ENCODE measurements around the gene SPART. TPM values are rescaled to one million over a fixed set of nuclear protein-coding genes. Genes with fewer than 3 reads are reported as not detected.

SPART gene
- total and polyA plus RNA-seq, 2 donors (not counting 1 experiment from before 2014, with no cell fraction given): 93.0 to 109 TPM

- Histone ChIP-seq H3K4me1 (ENCODE audit: control insufficient read depth, extremely low read depth, insufficient read depth, low read length) (no peaks in the 10 kb centered on the region), H2AFZ (ENCODE audit: low read length) (no peak overlapping the region), H3K27ac (ENCODE audit: insufficient read depth, low read length) (no peak overlapping the region), H3K9me3 (ENCODE audit: control insufficient read depth, insufficient read depth, low read depth, low read length) (no peaks in the 10 kb centered on the region), H3K4me3 (replicated peaks in 1 of 4; ENCODE audit: control extremely low read depth in 1 of 4, insufficient read depth in 1 of 4, low read depth in 3 of 4, low read length in 4 of 4) (no peak overlapping the region), H3K79me2 (ENCODE audit: control insufficient read depth, insufficient read depth, low read length) (no peaks in the 10 kb centered on the region), H4K20me1 (ENCODE audit: control insufficient read depth, extremely low read depth, insufficient read depth, low read length) (no peaks in the 10 kb centered on the region), H3K27me3 (ENCODE audit: control insufficient read depth, insufficient read depth, low read length) (no peaks in the 10 kb centered on the region), H3K4me2 (ENCODE audit: extremely low read depth, insufficient read depth, low read length) (no peak overlapping the region), H3K36me3 (ENCODE audit: control insufficient read depth, insufficient read depth, low read length) (no peaks in the 10 kb centered on the region), H3K9ac (ENCODE audit: insufficient read depth, low read length) (no peak overlapping the region)
- TF ChIP-seq EZH2 (IDR thresholded peaks at IDR 0.05; ENCODE audit: low read length, missing control alignments) (no peak), CTCF (conservative IDR thresholded peaks at IDR 0.05 in 1 of 2, IDR thresholded peaks at IDR 0.05 in 1 of 2; ENCODE audit: low read depth in 1 of 2, low read length in 2 of 2) (no peak)
- DNase-seq (ENCODE audit: low read depth in 2 of 2): peak in 1 of 2 donors; percentile 64
Observed at GRCh38 chr13:36353001-36353400, 6.8 kb upstream of the SPART start.

- Histone ChIP-seq H2AFZ (ENCODE audit: low read length) (no peak overlapping the region), H3K27me3 (ENCODE audit: control insufficient read depth, insufficient read depth, low read length) (no peaks in the 10 kb centered on the region), H4K20me1 (ENCODE audit: control insufficient read depth, extremely low read depth, insufficient read depth, low read length) (no peaks in the 10 kb centered on the region), H3K27ac (ENCODE audit: insufficient read depth, low read length) (no peak overlapping the region), H3K4me1 (ENCODE audit: control insufficient read depth, extremely low read depth, insufficient read depth, low read length) (peaks cover under 1% of the 10 kb centered on the region), H3K9ac (ENCODE audit: insufficient read depth, low read length) (no peak overlapping the region), H3K36me3 (ENCODE audit: control insufficient read depth, insufficient read depth, low read length) (no peaks in the 10 kb centered on the region), H3K4me2 (ENCODE audit: extremely low read depth, insufficient read depth, low read length) (no peak overlapping the region), H3K79me2 (ENCODE audit: control insufficient read depth, insufficient read depth, low read length) (no peaks in the 10 kb centered on the region), H3K4me3 (replicated peaks in 1 of 4; ENCODE audit: control extremely low read depth in 1 of 4, insufficient read depth in 1 of 4, low read depth in 3 of 4, low read length in 4 of 4) (no peak overlapping the region), H3K9me3 (ENCODE audit: control insufficient read depth, insufficient read depth, low read depth, low read length) (no peaks in the 10 kb centered on the region)
- peak in 1 of 2 donors; percentile 81 for DNase-seq (ENCODE audit: low read depth in 2 of 2)
- TF ChIP-seq EZH2 (IDR thresholded peaks at IDR 0.05; ENCODE audit: low read length, missing control alignments): no peak
- TF ChIP-seq CTCF (conservative IDR thresholded peaks at IDR 0.05 in 1 of 2, IDR thresholded peaks at IDR 0.05 in 1 of 2; ENCODE audit: low read depth in 1 of 2, low read length in 2 of 2): no peak
Observed at GRCh38 chr13:36352350-36352749, 6.2 kb upstream of the SPART start.

- Histone ChIP-seq H3K4me3 (replicated peaks in 1 of 4; ENCODE audit: control extremely low read depth in 1 of 4, insufficient read depth in 1 of 4, low read depth in 3 of 4, low read length in 4 of 4) (peak overlapping the region in 1 of 4 experiments; percentile 74), H3K27ac (ENCODE audit: insufficient read depth, low read length) (no peak overlapping the region), H3K27me3 (ENCODE audit: control insufficient read depth, insufficient read depth, low read length) (no peaks in the 10 kb centered on the region), H3K4me2 (ENCODE audit: extremely low read depth, insufficient read depth, low read length) (no peak overlapping the region), H3K36me3 (ENCODE audit: control insufficient read depth, insufficient read depth, low read length) (no peaks in the 10 kb centered on the region), H2AFZ (ENCODE audit: low read length) (no peak overlapping the region), H3K79me2 (ENCODE audit: control insufficient read depth, insufficient read depth, low read length) (peaks cover 26% of the 10 kb centered on the region), H3K9ac (ENCODE audit: insufficient read depth, low read length) (no peak overlapping the region), H3K9me3 (ENCODE audit: control insufficient read depth, insufficient read depth, low read depth, low read length) (no peaks in the 10 kb centered on the region), H3K4me1 (ENCODE audit: control insufficient read depth, extremely low read depth, insufficient read depth, low read length) (peaks cover 2% of the 10 kb centered on the region), H4K20me1 (ENCODE audit: control insufficient read depth, extremely low read depth, insufficient read depth, low read length) (no peaks in the 10 kb centered on the region)
- TF ChIP-seq CTCF (conservative IDR thresholded peaks at IDR 0.05 in 1 of 2, IDR thresholded peaks at IDR 0.05 in 1 of 2; ENCODE audit: low read depth in 1 of 2, low read length in 2 of 2): no peak
- TF ChIP-seq EZH2 (IDR thresholded peaks at IDR 0.05; ENCODE audit: low read length, missing control alignments): no peak
- no peak for DNase-seq (ENCODE audit: low read depth in 2 of 2)
Observed at GRCh38 chr13:36347531-36348210, 1.5 kb upstream of the SPART start.
